ENCODE results near the gene PCLO. TPM values are rescaled to one million over a fixed set of nuclear protein-coding genes. Genes with fewer than 3 reads are reported as not detected.

The PCLO gene, protein sequence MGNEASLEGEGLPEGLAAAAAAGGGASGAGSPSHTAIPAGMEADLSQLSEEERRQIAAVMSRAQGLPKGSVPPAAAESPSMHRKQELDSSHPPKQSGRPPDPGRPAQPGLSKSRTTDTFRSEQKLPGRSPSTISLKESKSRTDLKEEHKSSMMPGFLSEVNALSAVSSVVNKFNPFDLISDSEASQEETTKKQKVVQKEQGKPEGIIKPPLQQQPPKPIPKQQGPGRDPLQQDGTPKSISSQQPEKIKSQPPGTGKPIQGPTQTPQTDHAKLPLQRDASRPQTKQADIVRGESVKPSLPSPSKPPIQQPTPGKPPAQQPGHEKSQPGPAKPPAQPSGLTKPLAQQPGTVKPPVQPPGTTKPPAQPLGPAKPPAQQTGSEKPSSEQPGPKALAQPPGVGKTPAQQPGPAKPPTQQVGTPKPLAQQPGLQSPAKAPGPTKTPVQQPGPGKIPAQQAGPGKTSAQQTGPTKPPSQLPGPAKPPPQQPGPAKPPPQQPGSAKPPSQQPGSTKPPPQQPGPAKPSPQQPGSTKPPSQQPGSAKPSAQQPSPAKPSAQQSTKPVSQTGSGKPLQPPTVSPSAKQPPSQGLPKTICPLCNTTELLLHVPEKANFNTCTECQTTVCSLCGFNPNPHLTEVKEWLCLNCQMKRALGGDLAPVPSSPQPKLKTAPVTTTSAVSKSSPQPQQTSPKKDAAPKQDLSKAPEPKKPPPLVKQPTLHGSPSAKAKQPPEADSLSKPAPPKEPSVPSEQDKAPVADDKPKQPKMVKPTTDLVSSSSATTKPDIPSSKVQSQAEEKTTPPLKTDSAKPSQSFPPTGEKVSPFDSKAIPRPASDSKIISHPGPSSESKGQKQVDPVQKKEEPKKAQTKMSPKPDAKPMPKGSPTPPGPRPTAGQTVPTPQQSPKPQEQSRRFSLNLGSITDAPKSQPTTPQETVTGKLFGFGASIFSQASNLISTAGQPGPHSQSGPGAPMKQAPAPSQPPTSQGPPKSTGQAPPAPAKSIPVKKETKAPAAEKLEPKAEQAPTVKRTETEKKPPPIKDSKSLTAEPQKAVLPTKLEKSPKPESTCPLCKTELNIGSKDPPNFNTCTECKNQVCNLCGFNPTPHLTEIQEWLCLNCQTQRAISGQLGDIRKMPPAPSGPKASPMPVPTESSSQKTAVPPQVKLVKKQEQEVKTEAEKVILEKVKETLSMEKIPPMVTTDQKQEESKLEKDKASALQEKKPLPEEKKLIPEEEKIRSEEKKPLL (N-terminal part only)
- 10 to 100 TPM; 11.8 to 40.4 (median 26.1) TPM for total RNA-seq

DNA sequence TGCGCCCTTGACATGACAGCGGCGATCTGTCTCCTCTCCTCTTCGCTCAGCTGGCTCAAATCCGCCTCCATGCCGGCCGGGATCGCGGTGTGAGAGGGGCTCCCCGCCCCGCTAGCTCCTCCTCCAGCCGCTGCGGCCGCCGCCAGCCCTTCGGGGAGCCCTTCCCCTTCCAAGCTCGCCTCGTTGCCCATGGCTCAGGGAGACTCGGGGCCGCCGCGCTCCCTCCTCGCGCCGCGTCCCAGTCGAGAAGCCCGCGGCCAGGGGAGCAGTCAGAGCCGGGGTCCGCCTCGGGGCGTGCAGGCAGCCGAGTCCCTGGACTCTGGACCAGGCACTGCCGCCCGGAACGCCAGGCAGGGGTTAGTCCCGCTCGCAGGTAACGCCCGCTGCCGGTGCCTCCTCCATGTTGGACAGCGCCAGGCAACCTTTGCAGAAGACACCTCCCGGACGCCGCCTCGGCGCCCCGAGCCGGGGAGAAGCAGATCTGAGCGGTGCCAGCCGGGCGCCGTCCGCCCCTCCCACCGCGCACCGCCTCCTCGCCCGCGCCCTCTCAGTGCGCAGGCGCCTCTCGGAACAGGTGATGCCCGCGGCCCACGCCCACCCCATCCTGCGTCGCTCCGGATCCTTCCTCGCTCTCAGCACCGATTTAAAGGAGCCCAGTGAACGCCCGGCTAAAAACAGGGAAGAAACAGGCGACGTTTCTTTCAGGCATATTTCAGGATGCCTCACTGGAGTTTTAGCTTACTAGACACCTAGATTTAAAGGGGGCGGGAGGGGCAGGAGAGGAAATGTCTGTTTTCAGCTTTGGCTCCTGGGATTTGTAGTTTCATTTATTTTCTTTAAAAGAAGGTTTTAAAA, at the start of gene PCLO:
PCLO (minus strand) TSS at position 483 of the 855 bp plus-strand sequence; CDS start at position 191, 292 bp downstream.
- peak; percentile 94 to 96 for DNase-seq
- WGBS, 2 donors = 0% methylated on average over 19 to 28 of the region's 77 CpGs
- Histone ChIP-seq H3K9me3 (no peaks in the 10 kb centered on the region), H3K27ac (peak within 1 kb of the TSS; percentile 76 to 87 (median 80)), H3K4me1 (no peaks in the 10 kb centered on the region), H3K4me3 (replicated peaks in 1 of 3) (peak within 1 kb of the TSS; percentile 56 to 82 (median 79)), H3K27me3 (no peaks in the 10 kb centered on the region), H3K36me3 (no peaks in the 10 kb centered on the region)
- TF ChIP-seq, protein P1, sequence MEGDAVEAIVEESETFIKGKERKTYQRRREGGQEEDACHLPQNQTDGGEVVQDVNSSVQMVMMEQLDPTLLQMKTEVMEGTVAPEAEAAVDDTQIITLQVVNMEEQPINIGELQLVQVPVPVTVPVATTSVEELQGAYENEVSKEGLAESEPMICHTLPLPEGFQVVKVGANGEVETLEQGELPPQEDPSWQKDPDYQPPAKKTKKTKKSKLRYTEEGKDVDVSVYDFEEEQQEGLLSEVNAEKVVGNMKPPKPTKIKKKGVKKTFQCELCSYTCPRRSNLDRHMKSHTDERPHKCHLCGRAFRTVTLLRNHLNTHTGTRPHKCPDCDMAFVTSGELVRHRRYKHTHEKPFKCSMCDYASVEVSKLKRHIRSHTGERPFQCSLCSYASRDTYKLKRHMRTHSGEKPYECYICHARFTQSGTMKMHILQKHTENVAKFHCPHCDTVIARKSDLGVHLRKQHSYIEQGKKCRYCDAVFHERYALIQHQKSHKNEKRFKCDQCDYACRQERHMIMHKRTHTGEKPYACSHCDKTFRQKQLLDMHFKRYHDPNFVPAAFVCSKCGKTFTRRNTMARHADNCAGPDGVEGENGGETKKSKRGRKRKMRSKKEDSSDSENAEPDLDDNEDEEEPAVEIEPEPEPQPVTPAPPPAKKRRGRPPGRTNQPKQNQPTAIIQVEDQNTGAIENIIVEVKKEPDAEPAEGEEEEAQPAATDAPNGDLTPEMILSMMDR (IDR thresholded peaks at IDR 0.05) = no peak
- TF ChIP-seq POLR2A (IDR thresholded peaks at IDR 0.05) = peak in 1 of 2 donors; percentile 83
- intact Hi-C loops (cut with DNase I) = no loop called here

DNA sequence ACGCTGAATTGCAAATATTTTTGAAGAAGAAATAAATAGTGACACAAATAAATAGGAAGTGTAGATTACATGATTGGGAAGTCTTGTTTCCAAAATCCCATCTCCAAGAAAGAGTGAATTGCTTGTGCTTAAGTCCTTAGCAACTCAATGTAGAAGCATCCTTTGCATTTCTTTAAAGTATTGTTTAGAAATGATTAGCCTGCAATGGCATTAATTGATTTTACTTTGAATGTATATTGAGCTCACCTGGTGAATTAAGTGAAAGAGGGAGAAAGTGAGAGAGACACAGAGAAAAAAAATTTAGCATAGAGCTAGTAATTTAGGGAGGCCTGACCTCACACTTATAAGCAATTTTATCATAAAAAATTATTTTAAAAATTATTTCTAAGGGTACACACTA, 49.0 kb upstream of the PCLO start:
- H3K9me3 ChIP-seq = no peaks in the 10 kb centered on the region
- TF ChIP-seq POLR2A (IDR thresholded peaks at IDR 0.05) = no peak
- TF ChIP-seq, protein P1 (IDR thresholded peaks at IDR 0.05) = no peak
- H3K36me3 ChIP-seq = no peaks in the 10 kb centered on the region
- WGBS, 2 donors = 70 to 81% methylated on average over 1 of the region's 1 CpG
- no peak overlapping the region for H3K27ac ChIP-seq
- H3K4me1 ChIP-seq = no peaks in the 10 kb centered on the region
- no peak overlapping the region for H3K4me3 ChIP-seq (replicated peaks in 1 of 3)
- H3K27me3 ChIP-seq = no peaks in the 10 kb centered on the region
- no peak for DNase-seq
- intact Hi-C loops (cut with DNase I) = no loop called here

DNA sequence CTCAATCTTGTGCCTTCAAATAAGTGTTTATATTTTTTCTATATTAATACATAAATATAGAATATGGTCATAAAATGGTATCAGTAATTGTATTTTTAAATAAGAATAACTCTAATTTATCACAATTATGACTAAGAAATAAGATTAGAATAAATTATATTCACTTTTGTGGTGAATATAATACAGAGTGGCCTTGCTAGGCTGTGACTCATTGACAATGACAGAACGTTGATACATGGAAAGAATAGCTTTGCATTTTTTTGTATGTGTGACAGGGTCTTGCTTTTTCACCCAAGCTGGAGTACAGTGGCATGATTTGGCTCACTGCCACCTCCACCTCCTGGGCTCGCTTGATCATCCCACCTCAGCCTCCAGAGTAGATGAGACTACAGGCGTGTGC, 47.8 kb upstream of the PCLO start:
- TF ChIP-seq, protein P1 (IDR thresholded peaks at IDR 0.05) = no peak
- no peak for TF ChIP-seq POLR2A (IDR thresholded peaks at IDR 0.05)
- no peaks in the 10 kb centered on the region for H3K36me3 ChIP-seq
- no peaks in the 10 kb centered on the region for H3K9me3 ChIP-seq
- H3K4me3 ChIP-seq (replicated peaks in 1 of 3) = no peak overlapping the region
- WGBS, 2 donors = 81 to 86% methylated on average over 3 of the region's 3 CpGs
- no peak for DNase-seq
- intact Hi-C loops (cut with DNase I) = no loop called here
- no peaks in the 10 kb centered on the region for H3K4me1 ChIP-seq
- H3K27me3 ChIP-seq = no peaks in the 10 kb centered on the region
- no peak overlapping the region for H3K27ac ChIP-seq

DNA sequence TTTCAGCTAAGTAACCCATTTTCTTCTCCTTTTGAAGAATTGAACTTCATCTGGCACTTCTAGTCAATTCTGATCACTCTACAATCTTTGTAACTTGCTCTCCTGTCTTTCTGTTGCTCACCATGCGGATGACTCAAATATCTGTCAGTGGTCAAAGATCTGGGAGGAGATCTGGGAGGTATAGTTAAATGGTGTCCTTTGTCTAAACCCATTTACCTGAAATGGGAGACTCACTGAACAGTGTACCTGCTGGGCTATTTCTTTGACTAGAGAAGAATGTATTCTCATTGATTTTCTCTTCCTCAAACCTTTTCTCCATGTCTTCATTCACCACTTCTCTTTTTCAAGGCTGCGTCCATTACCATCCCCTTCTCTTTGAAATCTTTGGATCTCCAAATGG, 42.0 kb upstream of the PCLO start:
- no peaks in the 10 kb centered on the region for H3K36me3 ChIP-seq
- H3K27me3 ChIP-seq = no peaks in the 10 kb centered on the region
- H3K9me3 ChIP-seq = no peaks in the 10 kb centered on the region
- no peak overlapping the region for H3K27ac ChIP-seq
- H3K4me3 ChIP-seq (replicated peaks in 1 of 3) = no peak overlapping the region
- no peak for DNase-seq
- no peaks in the 10 kb centered on the region for H3K4me1 ChIP-seq
- WGBS, 2 donors = 95 to 97% methylated on average over 2 of the region's 2 CpGs
- TF ChIP-seq POLR2A (IDR thresholded peaks at IDR 0.05) = no peak
- TF ChIP-seq, protein P1 (IDR thresholded peaks at IDR 0.05) = no peak
- intact Hi-C loops (cut with DNase I) = no loop called here
